K562 (cell line): ENCODE measurements around the gene LBH. TPM values are rescaled to one million over a fixed set of nuclear protein-coding genes. Genes with fewer than 3 reads are reported as not detected.

Experiments
- CEBPG ChIP-seq, 3 experiments: fragments of 200-800 bp in 1 of 3; sonication (Bioruptor generic) in 1 of 3; sonication (generic) in 1 of 3; formaldehyde crosslinking in 1 of 3; IDR thresholded peaks in 2 of 3; conservative IDR thresholded peaks in 1 of 3; 2 replicates each; pipeline versions ENCODE4 v1.6.1 to v1.8.0; 2016 to 2022; ENCODE audit warnings: missing compliant biosample characterization in 2 of 3, missing genetic modification characterization in 2 of 3, mild to moderate bottlenecking in 1 of 3, missing genetic modification reagents in 1 of 3
- CTCF ChIP-seq, 3 experiments: IDR thresholded peaks in 2 of 3; conservative IDR thresholded peaks in 1 of 3; 2 replicates each; pipeline ENCODE4 v1.5.1; 2011 to 2012; ENCODE audit warnings: low read length in 3 of 3, mild to moderate bottlenecking in 3 of 3, control low read depth in 2 of 3, improper control_type of control experiment in 1 of 3, inconsistent platforms in 1 of 3, low read depth in 1 of 3, mixed read lengths in 1 of 3, moderate library complexity in 1 of 3; ENCODE audit not compliant: insufficient read depth in 2 of 3
- ELF1 ChIP-seq: fragments of 200-800 bp; sonication (Bioruptor generic); IDR thresholded peaks from 2 replicates; pipeline ENCODE4 v1.6.1; 2016; ENCODE audit warnings: missing genetic modification characterization, missing compliant biosample characterization
- ELF4 ChIP-seq: fragments of 450-650 bp; formaldehyde crosslinking; IDR thresholded peaks from 2 replicates; pipeline ENCODE4 v1.4.0; 2022; ENCODE audit warnings: missing genetic modification characterization
- HNRNPLL ChIP-seq: fragments of 200-400 bp; formaldehyde crosslinking; IDR thresholded peaks from 2 replicates; pipeline ENCODE4 v1.6.1; 2017; ENCODE audit warnings: low read length, low read depth, mild to moderate bottlenecking; ENCODE audit not compliant: poor library complexity, severe bottlenecking
- MNT ChIP-seq, 2 experiments: fragments of 450-650 bp; conservative IDR thresholded peaks; 2 replicates each; pipeline ENCODE4 v1.6.1; 2017; ENCODE audit warnings: mild to moderate bottlenecking in 2 of 2, moderate library complexity in 2 of 2
- UBTF ChIP-seq, 2 experiments: IDR thresholded peaks; 2 replicates each; pipeline ENCODE4 v1.6.1; 2012; ENCODE audit warnings: improper control_type of control experiment in 2 of 2, low read depth in 2 of 2, low read length in 2 of 2, borderline replicate concordance in 1 of 2
- polyA plus RNA-seq, 8 experiments: library from polyadenylated mRNA; depleted of rRNA in 4 of 8; stranded (reverse) in 5 of 8; unstranded in 3 of 8; fragments of >200 nt; fragmentation: Nextera tagmentation in 2 of 8; fragmentation: Illumina TruSeq in 1 of 8; extraction: Ambion mirVana in 2 of 8; extraction: Trizol in 1 of 8; gene quantifications; 2 replicates each; pipeline versions ENCODE4 v1.2.1 to v1.2.3, GENCODE V29; 2011 to 2014; ENCODE audit warnings: inconsistent platforms in 1 of 8, missing spikeins in 1 of 8
- total RNA-seq, 7 experiments: library from RNA; depleted of rRNA in 6 of 7; stranded (reverse); fragments of >200 nt in 6 of 7; fragmentation: Illumina TruSeq in 2 of 7; extraction: Trizol in 2 of 7; gene quantifications; 2 replicates each; pipeline versions ENCODE4 v1.2.1 to v1.2.3, GENCODE V29; 2011 to 2021; ENCODE audit warnings: low replicate concordance in 1 of 7
- TF ChIP-seq, protein P1 (sequence below): fragments of 450-650 bp; IDR thresholded peaks from 2 replicates; pipeline ENCODE4 v1.6.1; 2016
- TF ChIP-seq, protein P2 (sequence below): fragments of 250-450 bp; sonication (Bioruptor Pico); IDR thresholded peaks from 2 replicates; pipeline ENCODE4 v1.4.0; 2020; ENCODE audit warnings: mild to moderate bottlenecking, moderate library complexity, borderline replicate concordance

LBH gene
- total and polyA plus RNA-seq, 9 of the 15 experiments (the other 6 are each of a cell fraction or from before 2014, with no cell fraction given) = 3.1 to 13.4 (median 7.4) TPM

DNA sequence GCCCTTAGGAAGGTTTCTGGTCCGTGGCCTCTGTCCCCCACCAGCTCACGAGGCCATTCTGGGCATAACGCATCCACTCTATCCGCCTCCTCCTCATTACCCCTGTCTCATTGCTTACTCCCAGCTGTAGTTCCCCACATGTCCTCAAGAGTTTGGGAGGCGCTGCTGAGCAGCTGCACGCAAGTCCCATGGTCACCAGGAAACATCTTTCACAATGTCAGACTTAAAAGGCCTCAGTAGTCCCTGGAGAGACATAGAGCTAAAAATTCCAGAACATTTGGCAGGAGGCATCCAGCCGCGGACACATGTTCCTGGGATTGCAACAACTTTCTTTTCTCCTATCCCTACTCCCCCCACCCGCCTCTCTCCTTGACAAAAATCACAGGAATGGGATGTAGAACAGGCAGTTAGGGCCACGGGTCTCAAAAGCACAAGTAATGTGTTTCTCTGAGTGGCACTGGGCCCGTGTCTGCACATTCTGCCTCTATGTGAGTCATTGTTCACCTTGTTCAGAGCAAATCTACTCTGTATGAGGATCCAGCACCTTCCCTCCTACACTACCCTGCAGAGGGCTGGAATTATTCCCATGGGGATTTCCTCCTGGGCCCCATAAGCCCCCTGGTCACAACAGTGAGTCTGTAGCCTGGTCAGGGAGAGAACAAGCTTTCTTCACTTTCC lies 8.1 kb downstream of the LBH start (continued):
- TF ChIP-seq ELF1 (tag) = no peak
- TF ChIP-seq, protein P1, sequence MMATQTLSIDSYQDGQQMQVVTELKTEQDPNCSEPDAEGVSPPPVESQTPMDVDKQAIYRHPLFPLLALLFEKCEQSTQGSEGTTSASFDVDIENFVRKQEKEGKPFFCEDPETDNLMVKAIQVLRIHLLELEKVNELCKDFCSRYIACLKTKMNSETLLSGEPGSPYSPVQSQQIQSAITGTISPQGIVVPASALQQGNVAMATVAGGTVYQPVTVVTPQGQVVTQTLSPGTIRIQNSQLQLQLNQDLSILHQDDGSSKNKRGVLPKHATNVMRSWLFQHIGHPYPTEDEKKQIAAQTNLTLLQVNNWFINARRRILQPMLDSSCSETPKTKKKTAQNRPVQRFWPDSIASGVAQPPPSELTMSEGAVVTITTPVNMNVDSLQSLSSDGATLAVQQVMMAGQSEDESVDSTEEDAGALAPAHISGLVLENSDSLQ = 0 out of 2 replicates have a peak, but pooled peaks have one; percentile 6
- peak; percentile 30; the same call in 1 of the 2 replicates for TF ChIP-seq CEBPG (CRISPR knock-in tag; IDR thresholded peaks at IDR 0.05)
- TF ChIP-seq CEBPG (tag; conservative IDR thresholded peaks at IDR 0.05 in 1 of 2, IDR thresholded peaks at IDR 0.05 in 1 of 2) = peak in 1 of 2 experiments; percentile 29; a peak in 1 of 4 replicates
- TF ChIP-seq ELF4 (CRISPR knock-in tag) = no peak
- TF ChIP-seq CTCF (IDR thresholded peaks at IDR 0.05 in 2 of 3, conservative IDR thresholded peaks at IDR 0.05 in 1 of 3; ENCODE audit: insufficient read depth in 2 of 3, low read depth in 1 of 3, low read length in 3 of 3) = peak; percentile 88 to 99 (median 90)
- 0 out of 4 replicates have a peak, but pooled peaks have one; percentile 17 to 32 for TF ChIP-seq MNT (conservative IDR thresholded peaks at IDR 0.05)
- TF ChIP-seq, protein P2, sequence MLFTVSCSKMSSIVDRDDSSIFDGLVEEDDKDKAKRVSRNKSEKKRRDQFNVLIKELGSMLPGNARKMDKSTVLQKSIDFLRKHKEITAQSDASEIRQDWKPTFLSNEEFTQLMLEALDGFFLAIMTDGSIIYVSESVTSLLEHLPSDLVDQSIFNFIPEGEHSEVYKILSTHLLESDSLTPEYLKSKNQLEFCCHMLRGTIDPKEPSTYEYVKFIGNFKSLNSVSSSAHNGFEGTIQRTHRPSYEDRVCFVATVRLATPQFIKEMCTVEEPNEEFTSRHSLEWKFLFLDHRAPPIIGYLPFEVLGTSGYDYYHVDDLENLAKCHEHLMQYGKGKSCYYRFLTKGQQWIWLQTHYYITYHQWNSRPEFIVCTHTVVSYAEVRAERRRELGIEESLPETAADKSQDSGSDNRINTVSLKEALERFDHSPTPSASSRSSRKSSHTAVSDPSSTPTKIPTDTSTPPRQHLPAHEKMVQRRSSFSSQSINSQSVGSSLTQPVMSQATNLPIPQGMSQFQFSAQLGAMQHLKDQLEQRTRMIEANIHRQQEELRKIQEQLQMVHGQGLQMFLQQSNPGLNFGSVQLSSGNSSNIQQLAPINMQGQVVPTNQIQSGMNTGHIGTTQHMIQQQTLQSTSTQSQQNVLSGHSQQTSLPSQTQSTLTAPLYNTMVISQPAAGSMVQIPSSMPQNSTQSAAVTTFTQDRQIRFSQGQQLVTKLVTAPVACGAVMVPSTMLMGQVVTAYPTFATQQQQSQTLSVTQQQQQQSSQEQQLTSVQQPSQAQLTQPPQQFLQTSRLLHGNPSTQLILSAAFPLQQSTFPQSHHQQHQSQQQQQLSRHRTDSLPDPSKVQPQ = no peak
- TF ChIP-seq HNRNPLL = no peak
- no peak for TF ChIP-seq UBTF (IDR thresholded peaks at IDR 0.05; ENCODE audit: borderline replicate concordance in 1 of 2, low read depth in 2 of 2, low read length in 2 of 2)
